ENCODE results near the gene ADAMTSL3.
A peak's percentile ranks its signal among the peaks of the same experiment; 100 is the strongest.
"Not testable (repeated sequence)": the region's sequence is repeated elsewhere in the genome, so short reads cannot be mapped to it uniquely, and the experiment has no call there.

Gene ADAMTSL3

DNA sequence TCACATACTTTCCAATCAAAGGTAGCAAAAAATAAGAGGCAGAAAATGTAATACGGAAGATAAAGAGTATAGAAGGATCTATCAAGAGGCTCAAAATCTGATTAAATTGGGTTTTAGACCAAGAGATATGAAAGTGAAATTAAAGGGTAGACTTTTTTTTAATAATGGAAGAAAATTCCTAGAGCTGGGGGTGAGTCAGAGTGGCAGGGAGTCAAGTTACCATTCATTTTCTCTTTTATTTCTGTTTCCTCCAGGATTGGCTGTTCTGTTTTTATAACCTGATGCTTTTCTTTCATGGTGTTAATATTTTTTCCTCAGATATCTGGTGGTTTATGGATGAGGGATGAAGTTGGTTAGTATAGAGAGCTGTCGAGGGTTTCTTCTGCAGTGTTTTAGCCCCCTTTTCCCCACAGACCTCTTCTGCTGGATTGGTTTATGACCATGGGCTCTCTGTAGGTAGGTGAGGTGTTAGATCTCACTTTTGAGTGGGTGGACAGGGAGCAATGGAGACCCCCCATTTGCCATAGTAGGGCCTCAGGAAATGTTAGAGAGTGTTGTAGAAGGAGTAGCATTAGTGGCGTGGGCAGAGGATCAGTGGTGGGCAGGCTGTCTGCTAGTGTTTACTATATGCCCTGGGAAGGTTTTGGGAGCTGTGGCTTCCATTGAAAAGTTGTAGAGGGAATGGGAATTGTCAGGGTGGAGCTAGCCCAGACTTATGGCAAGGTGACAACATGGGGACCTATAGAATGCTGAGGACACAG, 380.1 kb downstream of the ADAMTSL3 start:
- no peak overlapping the region for H3K9ac ChIP-seq (ENCODE audit: low read length)
- no peaks in the 10 kb centered on the region for H3K36me3 ChIP-seq (ENCODE audit: control insufficient read depth, low read depth, low read length)
- H3K4me1 ChIP-seq (ENCODE audit: control insufficient read depth, low read depth, low read length) = no peaks in the 10 kb centered on the region
- no peak overlapping the region for H3K4me3 ChIP-seq (ENCODE audit: low read length)
- H3K27ac ChIP-seq (ENCODE audit: low read length) = no peak overlapping the region
- H3K9me3 ChIP-seq (ENCODE audit: control insufficient read depth, low read depth, low read length) = no peaks in the 10 kb centered on the region
- no peaks in the 10 kb centered on the region for H3K27me3 ChIP-seq (ENCODE audit: control insufficient read depth, insufficient read depth, low read length)

DNA sequence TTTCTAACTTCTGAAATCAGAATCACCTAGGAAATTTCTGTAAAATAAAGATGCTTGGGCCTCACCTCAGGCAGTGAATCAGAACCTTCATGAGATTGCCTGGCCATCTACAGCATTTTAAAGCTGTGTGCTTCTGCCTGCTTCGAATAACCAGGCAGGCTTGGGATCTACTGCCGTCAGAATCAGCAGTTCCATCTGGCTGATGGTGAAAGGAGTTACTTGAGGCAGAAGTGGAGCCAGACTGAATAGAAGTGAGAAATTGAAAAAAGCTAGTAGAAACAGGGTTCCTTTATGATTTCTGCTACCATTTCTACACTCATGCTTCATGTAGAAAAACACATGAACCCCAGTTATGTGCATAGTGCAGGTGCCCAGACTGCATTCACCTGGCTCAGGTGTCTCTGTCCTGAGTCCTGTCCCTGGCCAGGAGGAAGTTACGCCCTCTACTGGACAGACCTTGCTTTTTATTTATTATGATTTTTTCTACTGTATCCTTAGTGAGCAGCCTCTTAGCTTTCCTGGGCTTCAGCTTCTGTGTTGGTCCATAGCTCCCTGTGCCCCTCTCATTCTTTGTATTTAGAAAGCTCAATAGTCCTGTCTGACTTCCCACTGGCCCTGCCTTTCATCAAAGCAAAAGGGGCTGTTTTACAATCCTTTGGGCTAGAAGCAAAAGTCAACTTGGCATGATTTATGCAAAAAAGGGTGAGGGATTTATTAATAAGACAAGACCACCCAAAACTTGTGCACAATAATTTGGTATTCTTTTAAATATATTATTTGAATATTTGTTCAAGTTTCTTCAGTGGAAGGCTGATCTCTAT, 380.9 kb downstream of the ADAMTSL3 start:
- Histone ChIP-seq H3K27ac (ENCODE audit: low read length) (no peak overlapping the region), H3K36me3 (ENCODE audit: control insufficient read depth, low read depth, low read length) (no peaks in the 10 kb centered on the region), H3K9me3 (ENCODE audit: control insufficient read depth, low read depth, low read length) (no peaks in the 10 kb centered on the region), H3K9ac (ENCODE audit: low read length) (no peak overlapping the region), H3K27me3 (ENCODE audit: control insufficient read depth, insufficient read depth, low read length) (no peaks in the 10 kb centered on the region), H3K4me1 (ENCODE audit: control insufficient read depth, low read depth, low read length) (no peaks in the 10 kb centered on the region), H3K4me3 (ENCODE audit: low read length) (no peak overlapping the region)

DNA sequence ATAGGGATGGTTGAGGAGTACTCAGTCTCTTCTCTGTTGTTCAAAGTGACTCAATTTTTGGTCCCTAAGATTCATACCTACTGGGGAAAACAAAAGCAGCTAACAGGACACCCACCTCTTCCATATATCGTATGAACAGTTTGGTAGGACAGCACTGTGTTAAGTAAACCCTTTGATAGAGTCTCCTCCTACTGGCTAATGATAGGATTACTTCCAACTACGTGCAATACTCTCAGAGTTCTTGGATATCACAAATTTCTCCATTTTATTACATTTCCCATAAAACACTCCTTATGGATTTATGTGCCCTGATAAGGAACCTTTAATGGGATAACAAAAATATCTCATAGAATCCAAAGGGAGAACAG, 381.5 kb downstream of the ADAMTSL3 start:
- Histone ChIP-seq H3K27ac (ENCODE audit: low read length) (no peak overlapping the region), H3K9me3 (ENCODE audit: control insufficient read depth, low read depth, low read length) (no peaks in the 10 kb centered on the region), H3K27me3 (ENCODE audit: control insufficient read depth, insufficient read depth, low read length) (no peaks in the 10 kb centered on the region), H3K9ac (ENCODE audit: low read length) (no peak overlapping the region), H3K4me1 (ENCODE audit: control insufficient read depth, low read depth, low read length) (no peaks in the 10 kb centered on the region), H3K36me3 (ENCODE audit: control insufficient read depth, low read depth, low read length) (no peaks in the 10 kb centered on the region), H3K4me3 (ENCODE audit: low read length) (no peak overlapping the region)

DNA sequence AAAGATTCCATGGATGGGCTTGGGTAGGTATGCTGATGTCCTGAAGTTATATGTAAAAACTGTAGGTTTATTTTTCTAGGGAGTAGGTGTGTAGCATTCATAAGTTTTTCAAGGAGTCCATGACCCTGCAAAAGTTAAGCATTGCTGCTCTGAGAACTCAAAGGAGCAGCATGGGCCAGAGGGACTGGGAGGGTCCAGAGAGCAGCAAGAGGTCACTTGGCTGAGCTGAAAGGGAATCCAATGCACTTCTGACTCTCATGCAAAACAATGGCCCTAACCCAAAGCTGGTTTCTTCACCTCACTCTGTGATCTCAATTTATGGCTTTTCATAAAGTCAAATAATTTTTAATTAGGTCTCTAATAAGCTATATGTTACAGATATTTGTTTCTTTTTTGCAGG, 383.4 kb downstream of the ADAMTSL3 start:
- Histone ChIP-seq H3K36me3 (ENCODE audit: control insufficient read depth, low read depth, low read length) (no peaks in the 10 kb centered on the region), H3K27me3 (ENCODE audit: control insufficient read depth, insufficient read depth, low read length) (no peaks in the 10 kb centered on the region), H3K9ac (ENCODE audit: low read length) (no peak overlapping the region), H3K4me1 (ENCODE audit: control insufficient read depth, low read depth, low read length) (no peaks in the 10 kb centered on the region), H3K27ac (ENCODE audit: low read length) (no peak overlapping the region), H3K9me3 (ENCODE audit: control insufficient read depth, low read depth, low read length) (no peaks in the 10 kb centered on the region), H3K4me3 (ENCODE audit: low read length) (no peak overlapping the region)

DNA sequence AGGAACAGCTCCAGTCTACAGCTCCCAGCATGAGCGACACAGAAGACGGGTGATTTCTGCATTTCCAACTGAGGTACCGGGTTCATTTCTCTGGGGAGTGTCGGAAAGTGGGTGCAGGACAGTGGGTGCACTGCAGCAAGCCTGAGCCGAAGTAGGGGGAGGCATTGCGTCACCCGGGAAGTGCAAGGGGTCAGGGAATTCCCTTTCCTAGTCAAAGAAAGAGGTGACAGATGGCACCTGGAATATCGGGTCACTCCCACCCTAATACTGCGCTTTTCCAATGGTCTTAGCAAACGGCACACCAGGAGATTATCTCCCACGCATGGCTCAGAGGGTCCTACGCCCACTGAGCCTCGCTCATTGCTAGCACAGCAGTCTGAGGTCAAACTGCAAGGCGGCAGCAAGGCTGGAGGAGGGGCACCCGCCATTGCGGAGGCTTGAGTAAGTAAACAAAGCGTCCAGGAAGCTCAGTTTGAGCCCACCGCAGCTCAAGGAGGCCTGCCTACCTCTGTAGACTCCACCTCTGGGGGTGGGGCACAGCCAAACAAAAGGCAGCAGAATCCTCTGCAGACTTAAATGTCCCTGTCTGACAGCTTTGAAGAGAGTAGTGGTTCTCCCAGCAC, 388.6 kb downstream of the ADAMTSL3 start:
- peak overlapping the region; percentile 6 for H3K4me3 ChIP-seq (ENCODE audit: low read length)
- not testable (repeated sequence) for H3K9me3 ChIP-seq (ENCODE audit: control insufficient read depth, low read depth, low read length); H3K9ac ChIP-seq (ENCODE audit: low read length); H3K4me1 ChIP-seq (ENCODE audit: control insufficient read depth, low read depth, low read length); H3K27ac ChIP-seq (ENCODE audit: low read length); H3K27me3 ChIP-seq (ENCODE audit: control insufficient read depth, insufficient read depth, low read length); H3K36me3 ChIP-seq (ENCODE audit: control insufficient read depth, low read depth, low read length)

DNA sequence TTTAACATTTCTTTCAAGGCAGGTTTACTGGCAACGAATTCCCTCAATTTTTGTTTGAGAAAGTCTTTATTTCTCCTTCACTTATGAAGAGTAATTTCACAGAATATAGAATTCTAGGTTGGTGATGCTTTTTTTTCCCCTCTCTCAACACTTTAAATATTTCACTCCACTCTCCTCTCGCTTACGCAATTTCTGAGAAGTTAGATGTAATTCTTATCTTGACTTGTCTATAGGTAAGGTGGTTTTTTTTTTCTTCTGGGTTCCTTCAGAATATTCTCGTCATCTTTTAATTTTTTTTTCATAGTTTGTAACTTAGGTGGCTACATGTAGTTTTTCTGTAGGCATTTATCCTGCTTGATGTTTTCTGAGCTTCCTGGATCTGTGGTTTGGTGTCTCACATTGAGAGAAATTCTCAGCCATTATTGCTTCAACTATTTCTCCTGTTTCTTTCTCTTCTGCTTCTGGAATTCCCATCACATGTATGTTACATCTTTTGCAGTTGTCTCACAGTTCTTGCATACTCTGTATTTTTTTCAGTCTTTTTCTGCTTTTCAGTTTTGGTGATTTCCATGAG, 392.2 kb downstream of the ADAMTSL3 start:
- Histone ChIP-seq H3K27ac (ENCODE audit: low read length) (no peak overlapping the region), H3K4me3 (ENCODE audit: low read length) (no peak overlapping the region), H3K27me3 (ENCODE audit: control insufficient read depth, insufficient read depth, low read length) (no peaks in the 10 kb centered on the region), H3K36me3 (ENCODE audit: control insufficient read depth, low read depth, low read length) (no peaks in the 10 kb centered on the region), H3K9me3 (ENCODE audit: control insufficient read depth, low read depth, low read length) (no peaks in the 10 kb centered on the region), H3K9ac (ENCODE audit: low read length) (no peak overlapping the region), H3K4me1 (ENCODE audit: control insufficient read depth, low read depth, low read length) (no peaks in the 10 kb centered on the region)

DNA sequence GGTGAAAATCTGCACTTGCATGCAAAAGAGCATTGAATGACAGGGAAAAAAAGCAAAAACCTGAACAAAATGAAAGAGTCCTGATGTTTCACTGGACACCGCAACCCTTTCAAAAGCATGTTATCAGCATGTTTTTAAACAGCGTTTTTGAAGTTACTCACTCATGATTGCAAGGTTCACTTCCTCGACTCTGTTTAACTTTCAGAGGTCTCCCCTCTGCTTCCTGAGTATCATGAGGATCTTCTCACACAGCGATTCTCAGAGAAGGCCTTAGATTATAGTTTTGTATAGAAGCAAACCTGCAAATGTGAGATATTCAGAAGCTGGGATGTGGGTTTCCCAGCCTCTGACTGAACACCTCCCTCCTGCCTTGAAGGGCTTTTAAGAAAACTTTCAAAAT, 395.6 kb downstream of the ADAMTSL3 start:
- H3K27ac ChIP-seq (ENCODE audit: low read length); H3K36me3 ChIP-seq (ENCODE audit: control insufficient read depth, low read depth, low read length); H3K4me1 ChIP-seq (ENCODE audit: control insufficient read depth, low read depth, low read length); H3K27me3 ChIP-seq (ENCODE audit: control insufficient read depth, insufficient read depth, low read length); H3K9me3 ChIP-seq (ENCODE audit: control insufficient read depth, low read depth, low read length); H3K4me3 ChIP-seq (ENCODE audit: low read length); H3K9ac ChIP-seq (ENCODE audit: low read length): not testable (repeated sequence)

DNA sequence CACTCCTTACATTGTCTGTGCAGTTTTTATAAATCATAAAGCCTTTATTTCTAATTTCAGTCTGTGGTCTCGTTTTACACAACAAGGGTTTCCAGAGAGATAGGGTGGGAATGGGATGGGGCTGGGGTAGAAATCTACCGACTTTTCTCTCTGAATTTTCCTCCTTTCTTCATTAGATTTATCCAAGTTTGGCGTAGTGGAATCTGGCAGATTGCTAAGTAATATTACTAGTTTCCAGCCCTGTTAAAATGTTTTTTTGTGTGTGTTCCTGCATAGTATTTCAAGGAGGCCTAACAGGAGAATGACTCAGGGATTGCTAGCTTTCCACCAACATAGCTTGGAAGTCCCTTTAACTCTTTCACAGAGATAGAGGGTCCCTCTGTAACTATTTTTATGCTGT, 396.2 kb downstream of the ADAMTSL3 start:
- Histone ChIP-seq H3K4me3 (ENCODE audit: low read length) (no peak overlapping the region), H3K9me3 (ENCODE audit: control insufficient read depth, low read depth, low read length) (no peaks in the 10 kb centered on the region), H3K27ac (ENCODE audit: low read length) (no peak overlapping the region), H3K36me3 (ENCODE audit: control insufficient read depth, low read depth, low read length) (no peaks in the 10 kb centered on the region), H3K27me3 (ENCODE audit: control insufficient read depth, insufficient read depth, low read length) (no peaks in the 10 kb centered on the region), H3K4me1 (ENCODE audit: control insufficient read depth, low read depth, low read length) (no peaks in the 10 kb centered on the region), H3K9ac (ENCODE audit: low read length) (no peak overlapping the region)

DNA sequence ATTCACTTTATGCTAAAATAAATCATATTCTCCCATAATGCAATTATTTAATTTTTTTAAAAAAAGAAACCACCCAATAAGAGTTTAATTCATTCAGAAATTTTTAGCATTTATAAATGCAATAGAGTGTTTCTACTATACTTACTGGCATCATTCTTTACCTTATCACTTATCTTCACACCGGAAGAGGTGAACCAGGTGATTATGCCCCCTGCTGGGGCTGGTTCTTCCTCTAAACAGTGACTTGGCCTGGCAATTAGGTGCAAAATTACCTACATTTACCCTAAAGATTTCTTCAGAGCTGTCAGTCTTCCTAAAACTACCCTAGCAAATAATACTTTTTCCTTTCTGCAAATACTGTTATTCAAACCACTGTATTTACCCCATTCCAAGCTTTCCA, 397.2 kb downstream of the ADAMTSL3 start:
- H3K9ac ChIP-seq (ENCODE audit: low read length); H3K27ac ChIP-seq (ENCODE audit: low read length); H3K27me3 ChIP-seq (ENCODE audit: control insufficient read depth, insufficient read depth, low read length); H3K9me3 ChIP-seq (ENCODE audit: control insufficient read depth, low read depth, low read length); H3K4me3 ChIP-seq (ENCODE audit: low read length); H3K4me1 ChIP-seq (ENCODE audit: control insufficient read depth, low read depth, low read length); H3K36me3 ChIP-seq (ENCODE audit: control insufficient read depth, low read depth, low read length): not testable (repeated sequence)

DNA sequence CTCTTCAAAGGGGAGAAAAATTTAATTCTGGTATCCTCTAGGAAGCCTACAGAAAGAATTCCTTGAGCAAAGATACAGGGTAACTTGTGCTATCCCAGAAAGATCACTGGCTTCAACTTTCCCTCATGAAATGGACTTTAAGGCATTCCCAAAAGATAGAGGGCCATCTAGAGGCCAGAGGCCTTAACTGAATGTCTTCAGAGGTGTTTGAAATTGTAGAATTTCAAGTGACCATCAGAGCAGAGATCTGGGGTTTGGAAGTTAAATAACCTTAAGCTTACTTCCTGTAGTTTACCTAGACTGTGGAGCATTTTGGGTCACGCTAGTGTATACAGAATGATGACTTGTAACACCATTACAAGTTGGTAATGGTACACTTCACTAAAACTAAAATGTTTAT, 400.6 kb downstream of the ADAMTSL3 start:
- not testable (repeated sequence) for H3K4me1 ChIP-seq (ENCODE audit: control insufficient read depth, low read depth, low read length); H3K9ac ChIP-seq (ENCODE audit: low read length); H3K36me3 ChIP-seq (ENCODE audit: control insufficient read depth, low read depth, low read length); H3K27ac ChIP-seq (ENCODE audit: low read length); H3K9me3 ChIP-seq (ENCODE audit: control insufficient read depth, low read depth, low read length); H3K27me3 ChIP-seq (ENCODE audit: control insufficient read depth, insufficient read depth, low read length); H3K4me3 ChIP-seq (ENCODE audit: low read length)

DNA sequence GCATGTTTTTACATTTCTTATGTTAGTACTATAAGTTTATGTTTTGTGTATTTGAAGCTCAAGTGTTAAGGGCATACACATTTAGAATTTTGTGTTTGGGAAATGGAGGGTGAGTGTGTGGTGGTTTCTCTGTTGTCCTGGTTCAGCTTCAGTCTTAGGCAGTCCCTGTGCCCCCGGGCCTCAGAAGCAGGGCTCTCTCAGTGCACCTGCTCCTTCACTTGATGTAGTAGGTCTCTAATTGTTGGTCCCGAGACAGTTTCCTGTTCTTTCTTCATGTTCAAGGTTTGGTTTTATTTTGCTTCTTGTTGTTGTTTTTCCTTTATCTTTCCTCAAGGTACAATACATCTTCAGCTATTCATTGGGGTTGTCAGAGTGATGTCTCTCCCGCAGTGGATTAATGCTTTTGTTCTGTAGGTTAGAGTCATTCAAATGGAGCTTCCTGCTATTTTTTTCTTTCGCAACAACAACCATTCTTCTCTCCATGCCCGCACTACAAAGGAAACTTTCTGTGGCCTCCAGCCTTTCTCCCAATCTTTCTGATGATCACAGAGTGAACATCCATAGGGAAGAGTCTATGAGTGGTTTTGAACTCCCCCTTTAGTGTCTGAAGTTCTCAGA, 403.9 kb downstream of the ADAMTSL3 start:
- no peaks in the 10 kb centered on the region for H3K36me3 ChIP-seq (ENCODE audit: control insufficient read depth, low read depth, low read length)
- H3K4me3 ChIP-seq (ENCODE audit: low read length) = no peak overlapping the region
- no peaks in the 10 kb centered on the region for H3K4me1 ChIP-seq (ENCODE audit: control insufficient read depth, low read depth, low read length)
- no peaks in the 10 kb centered on the region for H3K9me3 ChIP-seq (ENCODE audit: control insufficient read depth, low read depth, low read length)
- H3K9ac ChIP-seq (ENCODE audit: low read length) = no peak overlapping the region
- no peak overlapping the region for H3K27ac ChIP-seq (ENCODE audit: low read length)
- peaks cover 9% of the 10 kb centered on the region for H3K27me3 ChIP-seq (ENCODE audit: control insufficient read depth, insufficient read depth, low read length)
